Endothelial cell of umbilical vein (primary cell): ENCODE results near the gene SQSTM1. TPM values are rescaled to one million over a fixed set of nuclear protein-coding genes. Genes with fewer than 3 reads are reported as not detected.

Experiments
- BruUV-seq: library from RNA; stranded (reverse); fragments of 400-500 nt; replicated peaks from 2 replicates; lab custom pipeline; 2021; lab: Mats Ljungman, UMichigan
- CTCF ChIA-PET: fragments of 300-600, 350-600 bp; sonication (Branson Sonifier 250); formaldehyde crosslinking; loops from one replicate; lab custom pipeline; 2021; ENCODE audit warnings: antibody characterized with exemption, inconsistent platforms; lab: Charles Lee
- POLR2A ChIA-PET: fragments of 300-600, 350-600 bp; sonication (Branson Sonifier 250); formaldehyde crosslinking; loops from one replicate; lab custom pipeline; 2021; ENCODE audit warnings: antibody characterized with exemption, inconsistent platforms; lab: Charles Lee
- DNase-seq: peaks from one replicate; pipeline ENCODE4 v3.0.0-alpha.2; 2011; ENCODE audit warnings: low read depth, low spot score
- FAIRE-seq: peaks from 2 replicates; lab custom pipeline; 2011; peaks lifted over from hg19 to GRCh38; lab: Jason Lieb, UNC
- H2AFZ ChIP-seq: 2 replicates; pipeline ENCODE4 v1.6.0; 2012; ENCODE audit warnings: low read depth, low read length, control low read depth, inconsistent platforms
- H3K27ac ChIP-seq: 2 replicates; pipeline ENCODE4 v1.5.1; 2011; ENCODE audit warnings: low read depth, mild to moderate bottlenecking, control low read depth, low read length, moderate library complexity; ENCODE audit not compliant: insufficient read depth
- H3K27me3 ChIP-seq, 2 experiments: 2 replicates each; pipeline versions ENCODE4 v1.6.0 to v1.6.1; 2011; ENCODE audit warnings: low read length in 2 of 2, mixed read lengths in 1 of 2; ENCODE audit not compliant: control insufficient read depth in 2 of 2, insufficient read depth in 2 of 2
- H3K36me3 ChIP-seq, 2 experiments: 2 replicates in 1 of 2; 3 replicates in 1 of 2; pipeline ENCODE4 v1.5.1; 2011; ENCODE audit warnings: low read length in 2 of 2, mild to moderate bottlenecking in 1 of 2, moderate library complexity in 1 of 2; ENCODE audit not compliant: control insufficient read depth in 2 of 2, insufficient read depth in 2 of 2; ENCODE audit errors: extremely low read depth in 1 of 2
- H3K4me1 ChIP-seq: 3 replicates; pipeline ENCODE4 v1.5.1; 2011; ENCODE audit warnings: mild to moderate bottlenecking, low read length; ENCODE audit not compliant: control insufficient read depth, insufficient read depth; ENCODE audit errors: extremely low read depth
- H3K4me2 ChIP-seq: 2 replicates; pipeline ENCODE4 v1.6.1; 2011; ENCODE audit warnings: low read length, control low read depth, mixed read lengths; ENCODE audit not compliant: insufficient read depth
- H3K4me3 ChIP-seq, 3 experiments: fragments of 200-600 bp in 1 of 3; sonication (generic), shearing (Covaris generic) in 1 of 3; replicated peaks in 1 of 3; 2 replicates each; pipeline ENCODE4 v1.5.1; 2011 to 2016; ENCODE audit warnings: control low read depth in 3 of 3, low read length in 3 of 3, mild to moderate bottlenecking in 2 of 3, inconsistent platforms in 1 of 3, low read depth in 1 of 3, moderate library complexity in 1 of 3; ENCODE audit not compliant: insufficient read depth in 1 of 3
- H3K79me2 ChIP-seq: 2 replicates; pipeline ENCODE4 v1.6.0; 2012; ENCODE audit warnings: low read length, inconsistent platforms; ENCODE audit not compliant: control insufficient read depth, insufficient read depth
- H3K9ac ChIP-seq: replicated peaks from 2 replicates; pipeline ENCODE3; 2011; ENCODE audit warnings: low read length, control low read depth; ENCODE audit not compliant: insufficient read depth; ENCODE audit errors: extremely low read depth
- H3K9me1 ChIP-seq: replicated peaks from 3 replicates; pipeline ENCODE4 v1.6.0; 2011; ENCODE audit warnings: mild to moderate bottlenecking, low read length; ENCODE audit not compliant: control insufficient read depth, insufficient read depth; ENCODE audit errors: extremely low read depth
- H3K9me3 ChIP-seq: replicated peaks from 2 replicates; pipeline ENCODE4 v1.5.1; 2012; ENCODE audit warnings: low read length, inconsistent platforms; ENCODE audit not compliant: control insufficient read depth, insufficient read depth
- H4K20me1 ChIP-seq: replicated peaks from 2 replicates; pipeline ENCODE3; 2011; ENCODE audit warnings: mild to moderate bottlenecking, low read length; ENCODE audit not compliant: control insufficient read depth, insufficient read depth; ENCODE audit errors: extremely low read depth
- EZH2 ChIP-seq: IDR thresholded peaks from 2 replicates; pipeline ENCODE4 v1.6.1; 2012; ENCODE audit warnings: borderline replicate concordance, low read depth, mild to moderate bottlenecking, moderate library complexity, low read length, inconsistent platforms; ENCODE audit not compliant: severe bottlenecking
- FOS ChIP-seq: IDR thresholded peaks from 2 replicates; pipeline ENCODE4 v1.6.1; 2011; ENCODE audit warnings: mild to moderate bottlenecking, low read length, moderate library complexity, borderline replicate concordance; ENCODE audit not compliant: insufficient read depth
- GATA2 ChIP-seq: IDR thresholded peaks from 2 replicates; pipeline ENCODE4 v1.7.0; 2011; ENCODE audit warnings: low read depth, mild to moderate bottlenecking, moderate library complexity, mixed read lengths, low read length; ENCODE audit not compliant: insufficient read length, insufficient read depth
- JUN ChIP-seq: IDR thresholded peaks from 2 replicates; pipeline ENCODE4 v1.6.1; 2011; ENCODE audit warnings: borderline replicate concordance, low read depth; ENCODE audit not compliant: insufficient read length, insufficient read depth
- MYC ChIP-seq: IDR thresholded peaks from one replicate; pipeline ENCODE4 v1.6.1; 2011; ENCODE audit warnings: mild to moderate bottlenecking, low read depth, low read length
- POLR2A ChIP-seq: IDR thresholded peaks from 2 replicates; pipeline ENCODE4 v1.6.1; 2012; ENCODE audit warnings: low read depth, mild to moderate bottlenecking, control low read depth, low read length
- POLR2AphosphoS5 ChIP-seq: IDR thresholded peaks from 2 replicates; pipeline ENCODE4 v1.6.1; 2012; ENCODE audit warnings: low read depth, mild to moderate bottlenecking, control low read depth, low read length, moderate library complexity; ENCODE audit not compliant: insufficient read depth
- dilution Hi-C: fragments of 300-500 bp; cut with MboI; formaldehyde crosslinking; loops from one replicate; pipeline ENCODE4 v1.15.0; 2019; ENCODE audit warnings: low sequenced_read_pairs; ENCODE audit not compliant: extremely low pct_ligation_motif_present
- intact Hi-C: fragments of 100-400 bp; cut with micrococcal nuclease; formaldehyde crosslinking; loops from one replicate; pipeline ENCODE4 v1.10.0; 2022
- polyA plus RNA-seq, 4 experiments: library from polyadenylated mRNA; depleted of rRNA in 3 of 4; stranded (reverse) in 3 of 4; unstranded in 1 of 4; fragments of >200 nt; gene quantifications; 2 replicates each; pipeline versions ENCODE4 v1.2.1 to v1.2.3, GENCODE V29; 2011 to 2012; ENCODE audit warnings: missing spikeins in 1 of 4
- total RNA-seq: library from RNA; stranded (reverse); gene quantifications from 2 replicates; pipeline ENCODE4 v1.2.3, GENCODE V29; 2021
- TF ChIP-seq, protein P1 (sequence below): IDR thresholded peaks from 2 replicates; pipeline ENCODE4 v1.6.1; 2011; ENCODE audit not compliant: insufficient read depth, insufficient read length
- TF ChIP-seq, protein P2 (sequence below), 2 donors: IDR thresholded peaks; 1 replicate in 1 of 2; 2 replicates in 1 of 2; pipeline ENCODE4 v1.5.1; 2011; ENCODE audit warnings: low read length in 2 of 2, mild to moderate bottlenecking in 2 of 2, moderate library complexity in 2 of 2, control low read depth in 1 of 2, inconsistent platforms in 1 of 2, low read depth in 1 of 2; ENCODE audit not compliant: insufficient read depth in 1 of 2; ENCODE audit errors: extremely low read depth in 1 of 2

SQSTM1 gene
- total and polyA plus RNA-seq, 2 donors (not counting 3 experiments of a cell fraction or from before 2014, with no cell fraction given): 302 to 346 TPM

DNA sequence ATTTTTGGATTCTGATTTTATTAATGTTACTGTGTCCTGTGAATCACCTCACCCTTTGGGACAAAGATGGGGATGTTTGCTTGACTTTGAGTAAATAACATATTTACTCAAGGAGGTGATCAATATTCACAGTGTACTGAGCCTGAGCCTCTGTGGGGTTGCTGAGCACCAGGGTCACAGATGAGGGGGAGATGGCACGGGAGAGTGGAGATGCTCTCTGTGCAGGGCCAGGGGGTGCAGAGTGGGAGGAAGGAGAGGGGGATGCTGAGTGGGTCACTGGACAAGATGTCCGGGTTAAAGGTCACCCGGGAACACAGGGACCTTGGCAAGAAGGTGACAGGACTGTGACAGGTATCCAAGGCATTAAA is 4.0 kb downstream of the SQSTM1 start:
- H3K27ac ChIP-seq: no peak overlapping the region
- peaks cover 10% of the 10 kb centered on the region for H4K20me1 ChIP-seq
- no peak overlapping the region for H3K9ac ChIP-seq
- DNase-seq: no peak
- dilution Hi-C loops: no loop called here
- no TSS peak for BruUV-seq
- peaks cover 30 to 52% of the 10 kb centered on the region in 2 experiments for H3K36me3 ChIP-seq
- no peaks in the 10 kb centered on the region for H3K9me1 ChIP-seq
- H3K4me1 ChIP-seq: peaks cover 23% of the 10 kb centered on the region
- no peak overlapping the region for H2AFZ ChIP-seq
- no peaks in the 10 kb centered on the region for H3K9me3 ChIP-seq
- H3K4me3 ChIP-seq: no peak overlapping the region
- TF ChIP-seq, protein P1, sequence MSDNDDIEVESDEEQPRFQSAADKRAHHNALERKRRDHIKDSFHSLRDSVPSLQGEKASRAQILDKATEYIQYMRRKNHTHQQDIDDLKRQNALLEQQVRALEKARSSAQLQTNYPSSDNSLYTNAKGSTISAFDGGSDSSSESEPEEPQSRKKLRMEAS: no peak
- TF ChIP-seq GATA2: no peak
- no peak for TF ChIP-seq EZH2
- no peak for TF ChIP-seq JUN
- no peak for TF ChIP-seq POLR2AphosphoS5
- TF ChIP-seq FOS: no peak
- TF ChIP-seq POLR2A: no peak
- no peak for TF ChIP-seq MYC
- TF ChIP-seq, protein P2, sequence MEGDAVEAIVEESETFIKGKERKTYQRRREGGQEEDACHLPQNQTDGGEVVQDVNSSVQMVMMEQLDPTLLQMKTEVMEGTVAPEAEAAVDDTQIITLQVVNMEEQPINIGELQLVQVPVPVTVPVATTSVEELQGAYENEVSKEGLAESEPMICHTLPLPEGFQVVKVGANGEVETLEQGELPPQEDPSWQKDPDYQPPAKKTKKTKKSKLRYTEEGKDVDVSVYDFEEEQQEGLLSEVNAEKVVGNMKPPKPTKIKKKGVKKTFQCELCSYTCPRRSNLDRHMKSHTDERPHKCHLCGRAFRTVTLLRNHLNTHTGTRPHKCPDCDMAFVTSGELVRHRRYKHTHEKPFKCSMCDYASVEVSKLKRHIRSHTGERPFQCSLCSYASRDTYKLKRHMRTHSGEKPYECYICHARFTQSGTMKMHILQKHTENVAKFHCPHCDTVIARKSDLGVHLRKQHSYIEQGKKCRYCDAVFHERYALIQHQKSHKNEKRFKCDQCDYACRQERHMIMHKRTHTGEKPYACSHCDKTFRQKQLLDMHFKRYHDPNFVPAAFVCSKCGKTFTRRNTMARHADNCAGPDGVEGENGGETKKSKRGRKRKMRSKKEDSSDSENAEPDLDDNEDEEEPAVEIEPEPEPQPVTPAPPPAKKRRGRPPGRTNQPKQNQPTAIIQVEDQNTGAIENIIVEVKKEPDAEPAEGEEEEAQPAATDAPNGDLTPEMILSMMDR (IDR thresholded peaks at IDR 0.05; ENCODE audit: extremely low read depth in 1 of 2, insufficient read depth in 1 of 2, low read depth in 1 of 2, low read length in 2 of 2): no peak
- no peaks in the 10 kb centered on the region for H3K27me3 ChIP-seq
- intact Hi-C loops: loop anchor here (5.0 kb wide), 2 partner anchors 248 to 267 kb away; partner anchors contain the start of gene RNF130
- H3K79me2 ChIP-seq: peaks cover 56% of the 10 kb centered on the region
- no peak overlapping the region for H3K4me2 ChIP-seq
- ChIA-PET CTCF (interaction anchor here (1.6 kb wide), 1 partner anchor 23 kb away, joined by 8 read pairs; no protein-coding TSS in a partner anchor), POLR2A (no interaction called here)
- no peak for FAIRE-seq
